HepG2 (cell line): Measurements from ENCODE around the gene DHRS1. TPM values are rescaled to one million over a fixed set of nuclear protein-coding genes. Genes with fewer than 3 reads are reported as not detected.

Experiments used
- CCDC6 ChIP-seq: sonication (generic); formaldehyde crosslinking; IDR thresholded peaks from 2 replicates; pipeline ENCODE4 v1.8.1; 2022; ENCODE audit warnings: mild to moderate bottlenecking, missing genetic modification reagents, moderate library complexity
- CEBPZ ChIP-seq: IDR thresholded peaks from 2 replicates; pipeline ENCODE4 v1.6.1; 2012; ENCODE audit warnings: low read length, improper control_type of control experiment
- DMTF1 ChIP-seq: sonication (generic); formaldehyde crosslinking; IDR thresholded peaks from 2 replicates; pipeline ENCODE4 v1.4.0; 2020; ENCODE audit warnings: mild to moderate bottlenecking, missing genetic modification reagents
- FOXK2 ChIP-seq: fragments of 450-650 bp; IDR thresholded peaks from 2 replicates; pipeline ENCODE4 v1.6.1; 2016
- FOXP4 ChIP-seq: sonication (generic); formaldehyde crosslinking; IDR thresholded peaks from 2 replicates; pipeline ENCODE4 v1.4.0; 2020; ENCODE audit warnings: missing genetic modification reagents
- IRF2 ChIP-seq: IDR thresholded peaks from 2 replicates; pipeline ENCODE4 v1.6.1; 2018; ENCODE audit warnings: missing genetic modification reagents, missing compliant biosample characterization
- MEIS2 ChIP-seq: sonication (generic); formaldehyde crosslinking; IDR thresholded peaks from 2 replicates; pipeline ENCODE4 v1.9.0; 2021; ENCODE audit warnings: mild to moderate bottlenecking, missing genetic modification reagents
- MIXL1 ChIP-seq: IDR thresholded peaks from 2 replicates; pipeline ENCODE4 v1.6.1; 2016
- MTF1 ChIP-seq: sonication (generic); formaldehyde crosslinking; IDR thresholded peaks from 2 replicates; pipeline ENCODE4 v1.5.0; 2020; ENCODE audit warnings: missing genetic modification reagents
- NCOA1 ChIP-seq: sonication (generic); formaldehyde crosslinking; IDR thresholded peaks from 2 replicates; pipeline ENCODE4 v1.9.0; 2021; ENCODE audit warnings: missing genetic modification reagents
- NR2F6 ChIP-seq, 2 experiments: IDR thresholded peaks; 2 replicates each; pipeline ENCODE4 v1.6.1; 2016; ENCODE audit warnings: antibody characterized with exemption in 1 of 2, mild to moderate bottlenecking in 1 of 2
- RNF2 ChIP-seq: fragments of 450-650 bp; conservative IDR thresholded peaks from 2 replicates; pipeline ENCODE4 v1.6.1; 2016; ENCODE audit warnings: low read depth
- SP1 ChIP-seq, 2 experiments: fragments of 450-650 bp in 1 of 2; sonication (generic) in 1 of 2; formaldehyde crosslinking in 1 of 2; IDR thresholded peaks; 2 replicates each; pipeline versions ENCODE4 v1.4.0 to v1.6.1; 2016 to 2020; ENCODE audit warnings: missing genetic modification reagents in 1 of 2
- SRSF9 ChIP-seq: fragments of 200-400 bp; formaldehyde crosslinking; IDR thresholded peaks from 2 replicates; pipeline ENCODE4 v1.6.1; 2018; ENCODE audit warnings: borderline replicate concordance, mild to moderate bottlenecking, low read depth, low read length; ENCODE audit not compliant: insufficient read depth, poor library complexity, severe bottlenecking
- ZFX ChIP-seq: sonication (generic); formaldehyde crosslinking; IDR thresholded peaks from 2 replicates; pipeline ENCODE4 v1.4.0; 2020; ENCODE audit warnings: mild to moderate bottlenecking, low read depth, missing genetic modification reagents, moderate library complexity
- ZNF367 ChIP-seq: sonication (generic); formaldehyde crosslinking; IDR thresholded peaks from 2 replicates; pipeline ENCODE4 v1.4.0; 2020; ENCODE audit warnings: missing genetic modification reagents, borderline replicate concordance
- ZNF564 ChIP-seq: sonication (generic); formaldehyde crosslinking; IDR thresholded peaks from 2 replicates; pipeline ENCODE4 v1.8.1; 2023; ENCODE audit warnings: mild to moderate bottlenecking, missing genetic modification reagents
- ZNF567 ChIP-seq: sonication (generic); formaldehyde crosslinking; IDR thresholded peaks from 2 replicates; pipeline ENCODE4 v1.8.1; 2023; ENCODE audit warnings: mild to moderate bottlenecking, missing genetic modification reagents, borderline replicate concordance
- ZSCAN12 ChIP-seq: sonication (generic); formaldehyde crosslinking; IDR thresholded peaks from 2 replicates; pipeline ENCODE4 v1.9.0; 2021; ENCODE audit warnings: mild to moderate bottlenecking, missing genetic modification reagents
- polyA plus RNA-seq, 8 experiments: library from polyadenylated mRNA; depleted of rRNA in 3 of 8; stranded (reverse) in 7 of 8; unstranded in 1 of 8; fragments of >200 nt; fragmentation: Illumina TruSeq in 4 of 8; extraction: Trizol in 4 of 8; gene quantifications; 2 replicates each; pipeline versions ENCODE4 v1.2.1 to v1.2.3, GENCODE V29; 2011 to 2016; ENCODE audit warnings: low read depth in 4 of 8, missing spikeins in 1 of 8, mixed read lengths in 1 of 8; ENCODE audit not compliant: insufficient read depth in 1 of 8
- total RNA-seq, 5 experiments: library from RNA; depleted of rRNA; stranded (reverse); fragments of >200 nt; fragmentation: Illumina TruSeq; extraction: Trizol; gene quantifications; 2 replicates each; pipeline ENCODE4 v1.2.3, GENCODE V29; 2016; ENCODE audit warnings: low read depth in 1 of 5

Gene DHRS1
- total and polyA plus RNA-seq, 2 of the 13 experiments (the other 11 are each of a cell fraction or from before 2014, with no cell fraction given) = 49.8 to 60.8 TPM

GRCh38 chr14:24297190-24297964 is 2.2 kb downstream of the DHRS1 start (continued):
- TF ChIP-seq ZNF567 = peak; percentile 30; the same call in 1 of the 2 replicates
- no peak for TF ChIP-seq SP1 (IDR thresholded peaks at IDR 0.05)
- TF ChIP-seq SP1 (CRISPR knock-in tag; IDR thresholded peaks at IDR 0.05) = no peak
- no peak for TF ChIP-seq RNF2
- peak; percentile 79; the same call in 1 of the 2 replicates for TF ChIP-seq IRF2 (CRISPR knock-in tag)
- TF ChIP-seq DMTF1 (CRISPR knock-in tag) = no peak
- no peak for TF ChIP-seq CEBPZ
- no peak for TF ChIP-seq MEIS2 (CRISPR knock-in tag)
- TF ChIP-seq FOXP4 (CRISPR knock-in tag) = peak; percentile 40; the same call in 1 of the 2 replicates
- TF ChIP-seq ZSCAN12 (CRISPR knock-in tag) = no peak
- no peak for TF ChIP-seq ZNF564 (CRISPR knock-in tag)
- TF ChIP-seq NR2F6 (IDR thresholded peaks at IDR 0.05) = no peak
- TF ChIP-seq NR2F6 (CRISPR knock-in tag; IDR thresholded peaks at IDR 0.05) = no peak
- no peak for TF ChIP-seq SRSF9
- peak; percentile 29; the same call in 1 of the 2 replicates for TF ChIP-seq NCOA1
- no peak for TF ChIP-seq CCDC6
- TF ChIP-seq MIXL1 (CRISPR knock-in tag) = peak; percentile 90
- TF ChIP-seq FOXK2 = no peak
- TF ChIP-seq ZNF367 = no peak; the same call in 1 of the 2 replicates
- peak; percentile 60 for TF ChIP-seq ZFX
- no peak for TF ChIP-seq MTF1
